ENCODE measurements around the gene DEFB112.

DEFB112 gene

DNA sequence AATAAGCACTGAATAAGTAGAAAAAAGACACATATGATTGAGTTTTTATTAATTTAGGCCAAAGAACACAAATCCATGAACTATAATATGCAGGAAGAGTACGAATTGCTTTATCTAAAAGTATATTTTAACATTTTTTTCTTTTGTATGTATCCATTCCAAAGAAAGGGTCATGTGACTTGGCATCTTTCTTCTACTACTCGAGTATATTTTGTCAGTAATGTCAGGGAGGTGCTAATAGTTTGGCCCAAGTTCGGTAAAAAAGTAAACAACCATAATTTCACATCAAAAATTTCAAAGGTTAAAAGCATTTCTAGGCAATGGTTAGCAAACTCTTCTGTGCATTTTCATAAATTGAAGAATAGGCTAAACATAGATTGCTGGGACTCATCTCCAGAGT, 46.6 kb downstream of the DEFB112 start:
- in situ Hi-C loops (cut with MboI; ENCODE audit: low sequenced_read_pairs) = no loop called here

DNA sequence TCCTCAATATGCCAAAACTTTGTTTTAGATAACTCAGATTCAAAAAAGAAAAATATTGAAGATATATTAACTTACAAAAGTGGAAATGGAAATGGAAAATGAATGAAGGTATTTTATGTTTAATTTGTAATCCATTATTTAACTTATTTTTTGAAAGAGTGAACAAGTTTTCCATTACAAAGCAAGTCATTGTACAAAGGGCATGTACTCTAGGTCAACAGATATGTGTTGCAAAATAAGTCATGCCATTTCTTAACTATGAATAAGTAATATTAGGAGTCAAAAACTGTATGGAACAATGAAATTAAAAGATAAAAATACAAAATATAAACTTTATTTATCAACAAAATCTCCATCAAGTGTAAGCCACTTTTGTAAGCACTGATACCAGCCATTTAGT, 54.5 kb downstream of the DEFB112 start:
- in situ Hi-C loops (cut with MboI; ENCODE audit: low sequenced_read_pairs) = no loop called here
